NCI-H2081 (cell line): ENCODE measurements around the gene SLC12A5.

Experiments used
- DNase-seq, 2 experiments: peaks; one replicate each; lab custom pipeline; 2025; lab: John Stamatoyannopoulos, UW

SLC12A5 gene

GRCh38 chr20:46006022-46006705 lies 22.9 kb upstream of the SLC12A5 start:
- no peak for DNase-seq

GRCh38 chr20:46006964-46007363 lies 22.1 kb upstream of the SLC12A5 start:
- DNase-seq, result no peak

DNA sequence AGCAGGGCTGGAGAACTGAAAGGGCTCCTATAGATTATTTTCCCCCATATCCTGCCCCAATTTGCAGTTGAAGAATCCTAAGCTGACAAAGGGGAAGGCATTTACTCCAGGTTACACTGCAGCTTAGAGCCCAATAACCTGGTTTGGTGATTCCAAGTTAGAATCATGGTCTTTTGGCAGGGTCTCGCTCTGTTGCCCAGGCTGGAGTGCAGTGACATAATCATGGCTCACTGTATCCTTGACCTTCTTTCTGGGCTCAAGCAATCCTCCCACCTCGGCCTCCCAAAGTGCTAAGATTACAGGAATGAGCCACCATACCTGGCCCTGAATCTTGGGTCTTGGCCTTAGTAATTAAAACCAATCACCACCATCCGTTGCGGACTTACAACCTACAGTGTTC lies 21.3 kb upstream of the SLC12A5 start:
- no peak for DNase-seq

GRCh38 chr20:46009816-46010215 lies 19.2 kb upstream of the SLC12A5 start:
- no peak for DNase-seq

DNA sequence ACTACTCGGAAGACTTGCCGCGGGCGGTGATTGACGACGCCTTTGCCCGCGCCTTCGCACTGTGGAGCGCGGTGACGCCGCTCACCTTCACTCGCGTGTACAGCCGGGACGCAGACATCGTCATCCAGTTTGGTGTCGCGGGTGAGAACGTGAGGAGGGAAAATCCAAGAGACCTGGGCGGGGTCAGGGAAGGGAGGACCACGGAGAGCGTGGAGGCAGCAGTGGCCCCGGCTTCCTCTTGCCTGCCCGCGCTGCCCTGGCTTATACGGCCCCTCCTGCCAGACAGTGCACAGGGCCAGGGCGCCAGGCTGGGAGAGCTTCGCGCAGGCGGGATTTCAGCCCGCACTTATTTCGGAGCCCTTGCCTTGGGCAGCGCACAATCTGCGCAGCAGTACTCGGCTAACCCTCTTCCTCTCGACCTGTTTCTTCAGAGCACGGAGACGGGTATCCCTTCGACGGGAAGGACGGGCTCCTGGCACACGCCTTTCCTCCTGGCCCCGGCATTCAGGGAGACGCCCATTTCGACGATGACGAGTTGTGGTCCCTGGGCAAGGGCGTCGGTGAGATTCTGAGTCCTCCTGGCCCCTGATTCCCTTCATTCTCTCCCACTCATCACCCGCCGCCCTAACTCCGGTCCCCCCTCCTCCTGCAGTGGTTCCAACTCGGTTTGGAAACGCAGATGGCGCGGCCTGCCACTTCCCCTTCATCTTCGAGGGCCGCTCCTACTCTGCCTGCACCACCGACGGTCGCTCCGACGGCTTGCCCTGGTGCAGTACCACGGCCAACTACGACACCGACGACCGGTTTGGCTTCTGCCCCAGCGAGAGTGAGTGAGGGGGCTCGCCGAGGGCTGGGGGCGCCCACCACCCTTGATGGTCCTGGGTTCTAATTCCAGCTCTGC lies 18.3 kb upstream of the SLC12A5 start:
- DNase-seq, result no peak

- DNase-seq, result peak in 1 of 2 experiments; percentile 33
Observed at GRCh38 chr20:46011631-46012482, 17.2 kb upstream of the SLC12A5 start.

DNA sequence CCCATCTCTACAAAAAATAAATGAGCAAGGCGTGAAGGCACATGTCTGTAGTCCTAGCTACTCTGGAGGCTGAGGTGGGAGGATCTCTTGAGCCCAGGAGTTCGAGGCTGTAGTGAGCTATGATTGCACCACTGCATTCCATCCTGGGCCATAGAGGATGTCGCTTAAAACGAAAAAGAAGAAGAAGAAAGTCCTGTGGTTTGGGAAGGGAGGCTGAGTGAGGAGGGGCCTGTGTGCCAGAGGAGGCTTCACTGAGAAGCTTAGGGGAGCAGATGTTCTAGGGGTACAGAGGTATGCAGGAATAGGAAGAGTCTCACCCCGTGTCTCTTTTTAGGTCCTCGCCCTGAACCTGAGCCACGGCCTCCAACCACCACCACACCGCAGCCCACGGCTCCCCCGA lies 16.1 kb upstream of the SLC12A5 start:
- DNase-seq, result no peak

- no peak for DNase-seq
Observed at GRCh38 chr20:46013322-46013828, 15.6 kb upstream of the SLC12A5 start.

GRCh38 chr20:46013829-46014516 lies 15.0 kb upstream of the SLC12A5 start:
- DNase-seq, result peak; percentile 64 to 79

DNA sequence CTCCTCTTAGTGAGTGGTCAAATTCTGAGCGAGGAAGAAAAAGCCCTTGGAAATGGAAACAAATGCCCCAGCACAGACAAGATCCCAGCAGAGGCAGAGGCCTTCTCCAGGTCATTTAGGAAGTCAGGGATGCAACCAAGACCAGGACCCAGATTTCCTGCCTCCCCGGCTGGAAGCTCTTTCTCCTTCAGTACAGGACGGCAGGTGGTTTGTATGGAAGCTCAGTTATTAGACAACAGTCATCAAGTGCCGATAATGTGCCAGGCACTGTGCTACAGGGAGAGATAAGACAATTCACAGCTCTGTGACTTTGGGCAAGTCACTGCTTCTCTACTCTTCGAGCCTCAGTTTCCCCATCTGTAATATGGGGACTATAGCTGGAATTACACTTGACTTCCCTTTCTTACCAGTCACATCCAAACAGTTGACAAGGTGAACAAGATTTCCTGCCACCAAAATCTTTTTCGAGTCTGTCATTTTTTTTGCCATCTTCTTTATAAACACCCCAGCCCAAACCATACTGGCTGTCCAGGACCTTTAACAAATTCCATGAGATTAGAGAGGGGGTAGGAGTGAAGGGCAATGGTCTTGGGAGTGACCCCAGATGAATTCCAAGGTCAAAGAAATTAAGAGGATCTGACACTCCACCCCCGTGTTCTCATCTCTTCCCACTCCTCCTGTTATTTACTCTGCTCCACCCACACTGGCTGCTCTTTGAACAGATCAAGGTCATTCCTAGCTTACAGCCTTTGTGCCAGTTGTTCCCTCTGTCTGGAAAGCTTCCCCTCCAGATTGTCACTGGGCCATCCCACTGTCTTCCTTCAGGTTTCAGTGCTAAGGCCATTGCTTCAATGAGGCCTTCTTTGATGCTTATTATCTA lies 14.3 kb upstream of the SLC12A5 start:
- no peak for DNase-seq

DNA sequence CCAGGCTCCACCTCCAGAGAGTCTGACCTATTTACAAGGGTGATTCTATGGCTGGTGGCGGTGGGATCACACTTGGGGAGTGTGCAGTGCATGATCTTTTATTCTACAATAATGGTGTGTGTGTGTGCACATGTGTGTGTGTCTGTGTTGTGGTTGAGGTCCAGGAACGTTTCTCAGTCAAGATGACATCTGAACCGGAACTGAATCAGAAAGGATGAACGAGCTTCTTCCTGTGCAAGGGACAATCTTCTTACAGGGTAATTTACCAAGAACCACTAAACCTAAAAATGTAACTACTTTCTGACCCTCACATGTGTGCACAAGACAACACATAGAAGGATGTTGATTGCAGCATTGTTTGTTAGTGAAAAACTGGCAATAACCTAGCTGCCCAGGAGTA lies 11.7 kb upstream of the SLC12A5 start:
- DNase-seq, result no peak

- DNase-seq, result no peak
Observed at GRCh38 chr20:46018112-46018511, 10.9 kb upstream of the SLC12A5 start.

DNA sequence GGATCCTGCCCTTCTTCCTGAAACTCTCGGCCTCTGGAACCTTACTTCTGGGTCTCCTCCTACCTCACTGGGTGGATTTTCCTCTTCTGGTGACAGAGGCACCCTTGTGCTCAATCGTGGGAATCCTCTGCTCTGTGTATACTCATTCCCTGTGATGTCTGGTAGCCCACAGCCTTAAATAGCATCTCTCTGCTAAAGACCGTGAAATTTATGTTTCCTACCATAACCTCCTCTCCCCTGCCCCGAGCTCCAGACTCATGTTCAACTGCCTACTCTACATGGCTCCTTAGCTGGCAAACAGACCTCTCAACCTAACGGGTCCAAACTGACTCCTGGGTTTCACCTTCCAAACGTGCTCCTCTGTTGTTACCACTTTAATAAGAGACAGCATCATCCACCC lies 10.4 kb upstream of the SLC12A5 start:
- DNase-seq, result no peak

GRCh38 chr20:46020555-46020954 lies 8.5 kb upstream of the SLC12A5 start:
- no peak for DNase-seq

DNA sequence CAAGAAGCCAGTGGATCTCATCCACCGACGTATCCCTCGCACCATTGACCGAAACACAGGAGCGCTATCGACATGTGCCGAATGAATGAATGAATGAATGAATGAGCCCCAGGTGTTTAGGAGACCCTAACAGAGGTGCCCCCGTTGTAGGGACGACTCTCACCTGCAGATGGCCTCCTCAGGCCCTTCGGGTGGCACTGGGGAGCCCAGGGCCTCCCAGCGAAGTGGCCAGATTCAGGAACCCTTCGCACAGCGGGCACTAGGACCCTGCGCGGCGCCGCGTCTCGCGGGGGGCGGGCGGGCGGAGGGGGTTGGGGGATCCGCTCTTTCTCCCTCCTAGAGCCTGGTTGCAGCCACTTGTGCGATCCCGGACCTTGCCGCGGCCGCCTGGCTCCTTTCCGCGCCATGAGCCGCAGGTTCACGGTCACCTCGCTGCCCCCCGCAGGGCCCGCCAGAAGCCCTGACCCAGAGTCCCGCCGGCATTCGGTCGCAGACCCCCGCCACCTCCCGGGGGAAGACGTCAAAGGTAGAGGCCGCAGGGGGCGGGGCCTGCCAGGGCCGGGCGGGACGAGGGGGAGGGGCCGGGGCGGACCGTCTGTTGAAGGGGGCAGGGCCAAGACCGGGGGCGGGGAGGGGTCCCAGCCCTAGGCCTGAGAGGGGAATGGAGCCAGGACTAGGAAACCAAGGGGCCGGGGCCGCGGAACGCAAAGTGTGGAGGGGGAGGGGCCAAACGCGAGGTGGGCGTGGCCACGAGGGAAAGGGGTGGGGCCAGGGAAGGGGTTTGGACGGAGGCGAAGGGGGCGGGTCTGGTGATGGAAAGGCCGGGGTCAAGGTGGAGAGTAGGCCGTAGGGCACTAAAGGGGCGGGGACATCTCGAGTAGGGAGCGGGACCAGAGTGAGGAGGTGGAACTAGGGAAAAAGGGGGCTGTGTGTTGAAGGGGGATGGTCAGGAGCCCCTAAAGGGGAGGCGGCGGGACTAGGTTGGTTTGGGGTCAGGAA lies 7.4 kb upstream of the SLC12A5 start:
- peak; percentile 55 to 60 for DNase-seq

- peak; percentile 36 to 43 for DNase-seq
Observed at GRCh38 chr20:46022411-46023147, 6.4 kb upstream of the SLC12A5 start.

DNA sequence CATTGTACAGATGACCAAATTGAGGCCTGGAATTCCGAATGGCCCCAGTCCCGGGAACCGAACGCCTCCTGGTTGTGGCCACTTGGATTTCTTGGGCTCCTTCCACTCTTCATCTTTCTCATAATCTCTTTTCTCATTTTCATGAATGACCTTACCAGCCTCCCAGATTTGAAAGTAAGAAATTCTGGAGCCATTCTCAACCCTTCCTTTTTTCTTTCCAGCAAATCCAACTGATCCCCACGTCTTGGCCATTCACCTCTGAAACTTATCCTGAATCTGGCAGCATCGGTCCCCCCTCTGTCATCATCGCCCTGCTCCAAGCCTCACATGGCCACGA lies 5.9 kb upstream of the SLC12A5 start:
- no peak for DNase-seq

DNA sequence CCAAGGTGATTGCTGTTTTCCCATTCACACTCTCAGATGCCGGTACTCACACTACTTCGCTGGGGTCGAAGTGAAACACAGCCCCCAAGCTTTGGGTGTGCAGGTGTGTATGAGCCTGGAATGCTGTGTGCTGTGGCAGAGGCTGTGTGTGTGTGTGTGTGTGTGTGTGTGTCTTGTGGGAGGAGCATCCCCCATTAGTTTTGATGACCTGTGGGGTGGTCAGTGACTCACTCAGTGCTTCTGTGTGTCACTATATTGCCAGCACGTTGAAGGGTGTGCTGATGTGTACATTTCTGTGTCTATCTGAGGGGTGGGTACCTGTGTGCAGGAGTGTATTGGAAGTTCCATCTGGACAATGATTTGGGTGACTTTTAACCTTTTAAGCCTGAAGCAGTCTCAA lies 5.0 kb upstream of the SLC12A5 start:
- DNase-seq, result no peak

DNA sequence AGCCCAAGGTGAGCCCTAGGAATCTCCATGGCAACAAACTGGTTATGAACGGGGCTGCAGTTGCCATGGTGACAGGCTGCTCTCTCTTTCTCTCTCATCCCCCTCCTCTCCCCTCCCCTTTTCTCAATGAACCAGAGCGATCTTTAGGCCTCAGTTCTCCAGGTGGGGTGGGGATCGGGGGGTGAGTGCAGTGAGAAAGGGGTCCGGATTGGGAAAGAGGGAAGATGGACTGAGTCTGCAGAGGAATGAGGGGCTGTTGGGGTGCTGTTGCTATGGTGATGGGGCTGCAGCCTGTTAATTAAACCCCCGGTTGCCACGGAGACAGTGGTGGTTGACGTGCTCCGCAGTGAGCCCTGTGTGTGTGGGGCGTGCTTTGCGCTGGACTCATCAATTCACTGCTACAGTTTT lies 3.6 kb upstream of the SLC12A5 start:
- DNase-seq, result no peak
